ENCODE results near the gene OBI1.

GRCh38 chr13:78655007-78655406, 3.9 kb downstream of the OBI1 start:
- TF ChIP-seq, protein P1, sequence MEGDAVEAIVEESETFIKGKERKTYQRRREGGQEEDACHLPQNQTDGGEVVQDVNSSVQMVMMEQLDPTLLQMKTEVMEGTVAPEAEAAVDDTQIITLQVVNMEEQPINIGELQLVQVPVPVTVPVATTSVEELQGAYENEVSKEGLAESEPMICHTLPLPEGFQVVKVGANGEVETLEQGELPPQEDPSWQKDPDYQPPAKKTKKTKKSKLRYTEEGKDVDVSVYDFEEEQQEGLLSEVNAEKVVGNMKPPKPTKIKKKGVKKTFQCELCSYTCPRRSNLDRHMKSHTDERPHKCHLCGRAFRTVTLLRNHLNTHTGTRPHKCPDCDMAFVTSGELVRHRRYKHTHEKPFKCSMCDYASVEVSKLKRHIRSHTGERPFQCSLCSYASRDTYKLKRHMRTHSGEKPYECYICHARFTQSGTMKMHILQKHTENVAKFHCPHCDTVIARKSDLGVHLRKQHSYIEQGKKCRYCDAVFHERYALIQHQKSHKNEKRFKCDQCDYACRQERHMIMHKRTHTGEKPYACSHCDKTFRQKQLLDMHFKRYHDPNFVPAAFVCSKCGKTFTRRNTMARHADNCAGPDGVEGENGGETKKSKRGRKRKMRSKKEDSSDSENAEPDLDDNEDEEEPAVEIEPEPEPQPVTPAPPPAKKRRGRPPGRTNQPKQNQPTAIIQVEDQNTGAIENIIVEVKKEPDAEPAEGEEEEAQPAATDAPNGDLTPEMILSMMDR (IDR thresholded peaks at IDR 0.05 in 8 of 11, conservative IDR thresholded peaks at IDR 0.05 in 3 of 11), result no peak
- TF ChIP-seq POLR2AphosphoS5 (IDR thresholded peaks at IDR 0.05) (no peak), POLR2A (IDR thresholded peaks at IDR 0.05) (no peak)
